Endodermal cell (in vitro differentiated cells): ENCODE data around the gene RAB27B. TPM values are rescaled to one million over a fixed set of nuclear protein-coding genes. Genes with fewer than 3 reads are reported as not detected.

Experiments
- DNase-seq: peaks from one replicate; pipeline ENCODE4 v3.0.0-alpha.2; 2017
- H3K27ac ChIP-seq: 2 replicates; pipeline ENCODE4 v1.5.1; 2013; ENCODE audit warnings: mild to moderate bottlenecking, low read depth, low read length, moderate library complexity
- H3K27me3 ChIP-seq: 2 replicates; pipeline ENCODE4 v1.6.1; 2013; ENCODE audit warnings: mild to moderate bottlenecking, low read length, moderate library complexity; ENCODE audit not compliant: insufficient read depth, control insufficient read depth, poor library complexity, severe bottlenecking
- H3K36me3 ChIP-seq: 2 replicates; pipeline ENCODE4 v1.7.0; 2013; ENCODE audit warnings: mild to moderate bottlenecking, low read length, moderate library complexity; ENCODE audit not compliant: control insufficient read depth, insufficient read depth
- H3K4me1 ChIP-seq: one replicate; pipeline ENCODE4 v1.7.0; 2013; ENCODE audit warnings: low read length; ENCODE audit not compliant: control insufficient read depth, insufficient read depth
- H3K4me3 ChIP-seq: 2 replicates; pipeline ENCODE4 v1.5.1; 2013; ENCODE audit warnings: mild to moderate bottlenecking, low read length, moderate library complexity
- H3K9ac ChIP-seq: 2 replicates; pipeline ENCODE4 v1.6.1; 2013; ENCODE audit warnings: mild to moderate bottlenecking, low read length, moderate library complexity; ENCODE audit not compliant: poor library complexity, severe bottlenecking; ENCODE audit errors: extremely low read depth
- H3K9me3 ChIP-seq: 2 replicates; pipeline ENCODE4 v1.6.1; 2013; ENCODE audit warnings: mild to moderate bottlenecking, low read length, moderate library complexity; ENCODE audit not compliant: control insufficient read depth
- H3K27ac Mint-ChIP-seq: 2 replicates; pipeline ENCODE4 v1.8.0; 2020; ENCODE audit warnings: mixed read lengths
- H3K27me3 Mint-ChIP-seq: 2 replicates; pipeline ENCODE4 v1.8.0; 2021; ENCODE audit warnings: mild to moderate bottlenecking, mixed read lengths; ENCODE audit not compliant: insufficient read depth
- H3K36me3 Mint-ChIP-seq: 2 replicates; pipeline ENCODE4 v1.8.0; 2020; ENCODE audit warnings: low read depth, mixed read lengths
- H3K4me1 Mint-ChIP-seq: 2 replicates; pipeline ENCODE4 v1.8.0; 2020; ENCODE audit warnings: mixed read lengths
- H3K4me3 Mint-ChIP-seq: 2 replicates; pipeline ENCODE4 v1.8.0; 2020; ENCODE audit warnings: mild to moderate bottlenecking, moderate library complexity, mixed read lengths
- H3K9me3 Mint-ChIP-seq: 2 replicates; pipeline ENCODE4 v1.8.0; 2020; ENCODE audit warnings: mild to moderate bottlenecking, mixed read lengths
- WGBS, 2 experiments: methylation state at CpG; one replicate each; pipeline versions ENCODE4 v1.1.5 to v1.1.7; 2013; ENCODE audit warnings: missing lambda C conversion rate in 2 of 2, mixed read lengths in 1 of 2; ENCODE audit not compliant: insufficient coverage in 1 of 2, insufficient read length in 1 of 2; 5-methylcytosine and 5-hydroxymethylcytosine counted together
- total RNA-seq, 2 donors: library from RNA; stranded (reverse); fragmentation: NEBNext Ultra II Directional in 1 of 2; extraction: Animal tissue kit (Norgen Biotek cat#: 25700) in 1 of 2; gene quantifications; 2 replicates in 1 of 2; 3 replicates in 1 of 2; pipeline ENCODE4 v1.2.1, GENCODE V29; 2021
- TF ChIP-seq, protein P1 (sequence below): fragments of 200-600 bp; sonication (generic); conservative IDR thresholded peaks from 2 replicates; pipeline ENCODE4 v1.5.0; 2021; ENCODE audit warnings: antibody characterized with exemption, mild to moderate bottlenecking

Gene RAB27B
- total RNA-seq, 2 donors from 2014 or later: 0.40 to 0.99 TPM

- no peak overlapping the region for H3K4me3 Mint-ChIP-seq
- H3K27me3 ChIP-seq: no peaks in the 10 kb centered on the region
- no peak overlapping the region for H3K4me3 ChIP-seq
- H3K27me3 Mint-ChIP-seq: no peaks in the 10 kb centered on the region
- TF ChIP-seq, protein P1, sequence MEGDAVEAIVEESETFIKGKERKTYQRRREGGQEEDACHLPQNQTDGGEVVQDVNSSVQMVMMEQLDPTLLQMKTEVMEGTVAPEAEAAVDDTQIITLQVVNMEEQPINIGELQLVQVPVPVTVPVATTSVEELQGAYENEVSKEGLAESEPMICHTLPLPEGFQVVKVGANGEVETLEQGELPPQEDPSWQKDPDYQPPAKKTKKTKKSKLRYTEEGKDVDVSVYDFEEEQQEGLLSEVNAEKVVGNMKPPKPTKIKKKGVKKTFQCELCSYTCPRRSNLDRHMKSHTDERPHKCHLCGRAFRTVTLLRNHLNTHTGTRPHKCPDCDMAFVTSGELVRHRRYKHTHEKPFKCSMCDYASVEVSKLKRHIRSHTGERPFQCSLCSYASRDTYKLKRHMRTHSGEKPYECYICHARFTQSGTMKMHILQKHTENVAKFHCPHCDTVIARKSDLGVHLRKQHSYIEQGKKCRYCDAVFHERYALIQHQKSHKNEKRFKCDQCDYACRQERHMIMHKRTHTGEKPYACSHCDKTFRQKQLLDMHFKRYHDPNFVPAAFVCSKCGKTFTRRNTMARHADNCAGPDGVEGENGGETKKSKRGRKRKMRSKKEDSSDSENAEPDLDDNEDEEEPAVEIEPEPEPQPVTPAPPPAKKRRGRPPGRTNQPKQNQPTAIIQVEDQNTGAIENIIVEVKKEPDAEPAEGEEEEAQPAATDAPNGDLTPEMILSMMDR: no peak
- H3K27ac Mint-ChIP-seq: no peak overlapping the region
- no peaks in the 10 kb centered on the region for H3K9me3 ChIP-seq
- no peaks in the 10 kb centered on the region for H3K36me3 Mint-ChIP-seq
- H3K27ac ChIP-seq: no peak overlapping the region
- no peaks in the 10 kb centered on the region for H3K4me1 ChIP-seq
- no peaks in the 10 kb centered on the region for H3K9me3 Mint-ChIP-seq
- H3K4me1 Mint-ChIP-seq: no peaks in the 10 kb centered on the region
- H3K36me3 ChIP-seq: no peaks in the 10 kb centered on the region
- no peak overlapping the region for H3K9ac ChIP-seq
- DNase-seq: no peak
Observed at GRCh38 chr18:54899500-54899899, 71.2 kb downstream of the RAB27B start.

DNA sequence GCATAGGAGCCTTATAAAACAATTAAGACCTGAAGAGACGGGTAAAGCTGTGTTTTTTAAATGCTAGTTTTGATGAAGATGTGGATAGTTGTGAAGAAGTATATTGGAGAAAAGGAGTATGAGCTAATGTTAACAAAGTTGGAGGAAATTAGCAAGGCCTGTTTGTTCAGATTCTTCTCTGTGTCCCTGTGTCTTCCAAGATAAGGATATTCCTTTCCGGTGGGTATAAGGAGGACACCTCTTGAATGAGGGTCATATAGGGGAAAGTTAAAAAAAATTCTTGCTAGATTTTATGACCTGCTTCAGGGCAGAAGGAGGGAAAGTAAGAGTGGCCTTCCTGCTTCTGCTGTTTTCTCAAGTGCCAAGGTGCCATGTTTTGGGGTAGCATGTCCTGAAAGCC is 72.0 kb downstream of the RAB27B start:
- H3K9ac ChIP-seq: no peak overlapping the region
- no peak overlapping the region for H3K27ac Mint-ChIP-seq
- H3K4me3 ChIP-seq: no peak overlapping the region
- no peaks in the 10 kb centered on the region for H3K36me3 Mint-ChIP-seq
- no peak overlapping the region for H3K4me3 Mint-ChIP-seq
- H3K9me3 ChIP-seq: no peaks in the 10 kb centered on the region
- no peaks in the 10 kb centered on the region for H3K27me3 Mint-ChIP-seq
- no peak for DNase-seq
- H3K4me1 Mint-ChIP-seq: no peaks in the 10 kb centered on the region
- no peaks in the 10 kb centered on the region for H3K36me3 ChIP-seq
- TF ChIP-seq, protein P1: no peak
- H3K4me1 ChIP-seq: no peaks in the 10 kb centered on the region
- H3K27me3 ChIP-seq: no peaks in the 10 kb centered on the region
- no peak overlapping the region for H3K27ac ChIP-seq
- H3K9me3 Mint-ChIP-seq: no peaks in the 10 kb centered on the region
- WGBS, 2 experiments: 96 to 100% methylated on average over 1 to 2 of the region's 2 CpGs

- H3K4me3 ChIP-seq: no peak overlapping the region
- no peak overlapping the region for H3K27ac Mint-ChIP-seq
- no peaks in the 10 kb centered on the region for H3K27me3 Mint-ChIP-seq
- no peaks in the 10 kb centered on the region for H3K4me1 ChIP-seq
- no peak overlapping the region for H3K27ac ChIP-seq
- H3K4me3 Mint-ChIP-seq: no peak overlapping the region
- no peaks in the 10 kb centered on the region for H3K27me3 ChIP-seq
- DNase-seq: no peak
- H3K9me3 Mint-ChIP-seq: peaks cover 2% of the 10 kb centered on the region
- TF ChIP-seq, protein P1: no peak
- H3K9me3 ChIP-seq: no peaks in the 10 kb centered on the region
- no peak overlapping the region for H3K9ac ChIP-seq
- H3K36me3 ChIP-seq: no peaks in the 10 kb centered on the region
- no peaks in the 10 kb centered on the region for H3K36me3 Mint-ChIP-seq
- 90 to 100% methylated on average over 2 of the region's 2 CpGs for WGBS, 2 experiments
- H3K4me1 Mint-ChIP-seq: no peaks in the 10 kb centered on the region
Observed at GRCh38 chr18:54904581-54904980, 76.3 kb downstream of the RAB27B start.
